K562 (cell line): ENCODE measurements around the gene DPP10. TPM values are rescaled to one million over a fixed set of nuclear protein-coding genes. Genes with fewer than 3 reads are reported as not detected.

ENCODE experiments used
- ATAC-seq: fragments of 200-7000 bp; cut with Tn5 transposase; 3 replicates; pipeline ENCODE4 v1.9.1; 2020; ENCODE audit warnings: moderate library complexity
- BruUV-seq: library from RNA; stranded (reverse); fragments of 400-500 nt; replicated peaks from 2 replicates; lab custom pipeline; 2021; lab: Mats Ljungman, UMichigan
- CTCF ChIA-PET: fragments of 300-600 bp; formaldehyde crosslinking; extraction: SDS; loops from one replicate; lab custom pipeline; 2021; ENCODE audit warnings: low intra/inter-chr PET ratio; lab: Yijun Ruan, JAX
- POLR2A ChIA-PET: fragments of 300-600, 350-650 bp; sonication (Branson Sonifier 250); formaldehyde crosslinking; extraction: SDS; loops from one replicate; lab custom pipeline; 2021; ENCODE audit warnings: antibody characterized with exemption, inconsistent platforms; lab: Yijun Ruan, JAX
- DNase-seq, 4 experiments: peaks; one replicate each; pipeline versions ENCODE4 v3.0.0 to v3.0.0-alpha.2; 2011 to 2018; ENCODE audit warnings: low spot score in 3 of 4, mixed read lengths in 3 of 4; ENCODE audit errors: extremely low read depth in 1 of 4
- FAIRE-seq: peaks from 2 replicates; lab custom pipeline; 2011; peaks lifted over from hg19 to GRCh38; lab: Jason Lieb, UNC
- H2AFZ ChIP-seq: 2 replicates; pipeline ENCODE4 v1.6.0; 2011; ENCODE audit warnings: low read depth, low read length, control low read depth, inconsistent platforms
- H3K27ac ChIP-seq: fragments of 200-600 bp; 3 replicates; pipeline ENCODE4 v1.8.0; 2011; ENCODE audit warnings: low read depth, mild to moderate bottlenecking, control low read depth, inconsistent platforms, low read length, moderate library complexity, mixed read lengths; ENCODE audit errors: extremely low read depth
- H3K27me3 ChIP-seq, 2 experiments: fragments of 300-600 bp in 1 of 2; 2 replicates in 1 of 2; 3 replicates in 1 of 2; pipeline versions ENCODE4 v1.6.0 to v1.8.0; 2011; ENCODE audit warnings: inconsistent platforms in 2 of 2, low read length in 2 of 2, mild to moderate bottlenecking in 1 of 2, mixed read lengths in 1 of 2, moderate library complexity in 1 of 2; ENCODE audit not compliant: control insufficient read depth in 2 of 2, insufficient read depth in 2 of 2
- H3K36me3 ChIP-seq: fragments of 300-600 bp; 3 replicates; pipeline ENCODE4 v1.8.0; 2011; ENCODE audit warnings: mild to moderate bottlenecking, low read length, inconsistent platforms; ENCODE audit not compliant: control insufficient read depth, insufficient read depth
- H3K4me1 ChIP-seq, 2 experiments: fragments of 200-600 bp in 1 of 2; replicated peaks in 1 of 2; 2 replicates in 1 of 2; 3 replicates in 1 of 2; pipeline versions ENCODE4 v1.5.1 to v1.8.0; 2011; ENCODE audit warnings: inconsistent platforms in 2 of 2, low read length in 2 of 2, mild to moderate bottlenecking in 1 of 2, mixed read lengths in 1 of 2, moderate library complexity in 1 of 2; ENCODE audit not compliant: control insufficient read depth in 2 of 2, insufficient read depth in 2 of 2
- H3K4me2 ChIP-seq: 2 replicates; pipeline ENCODE4 v1.6.1; 2011; ENCODE audit warnings: low read length, control low read depth, inconsistent platforms, mixed read lengths; ENCODE audit not compliant: insufficient read depth
- H3K4me3 ChIP-seq: fragments of 200-600 bp; sonication (generic), shearing (Covaris generic); 2 replicates; pipeline ENCODE4 v1.5.1; 2016; ENCODE audit warnings: control low read depth, inconsistent platforms
- H3K79me2 ChIP-seq: fragments of 200-600 bp; 3 replicates; pipeline ENCODE4 v1.8.0; 2011; ENCODE audit warnings: low read length, inconsistent platforms; ENCODE audit not compliant: control insufficient read depth, insufficient read depth
- H3K9ac ChIP-seq, 2 experiments: 2 replicates each; pipeline versions ENCODE4 v1.6.0 to v1.6.1; 2011; ENCODE audit warnings: low read depth in 2 of 2, low read length in 2 of 2, control low read depth in 1 of 2, inconsistent platforms in 1 of 2, mild to moderate bottlenecking in 1 of 2, mixed read lengths in 1 of 2; ENCODE audit not compliant: insufficient read depth in 1 of 2
- H3K9me1 ChIP-seq: one replicate; pipeline ENCODE4 v1.6.0; 2011; ENCODE audit warnings: inconsistent platforms, mild to moderate bottlenecking, low read length, moderate library complexity; ENCODE audit not compliant: control insufficient read depth, insufficient read depth
- H3K9me3 ChIP-seq: replicated peaks from 2 replicates; pipeline ENCODE4 v1.5.1; 2011; ENCODE audit warnings: low read depth, low read length, inconsistent platforms; ENCODE audit not compliant: control insufficient read depth, insufficient read depth
- H4K20me1 ChIP-seq: replicated peaks from 2 replicates; pipeline ENCODE4 v1.6.1; 2011; ENCODE audit warnings: low read length, inconsistent platforms, mixed read lengths; ENCODE audit not compliant: control insufficient read depth, insufficient read depth
- ARHGAP35 ChIP-seq: fragments of 450-650 bp; IDR thresholded peaks from 2 replicates; pipeline ENCODE4 v1.6.1; 2018; ENCODE audit not compliant: partially characterized antibody
- CTCFL ChIP-seq: IDR thresholded peaks from 2 replicates; pipeline ENCODE4 v1.6.1; 2011; ENCODE audit warnings: borderline replicate concordance, low read depth, mild to moderate bottlenecking, moderate library complexity, low read length; ENCODE audit not compliant: insufficient read depth, poor library complexity, severe bottlenecking
- FUS ChIP-seq: fragments of 200-400 bp; formaldehyde crosslinking; optimal IDR thresholded peaks from 2 replicates; pipeline ENCODE3; 2017; ENCODE audit warnings: low read depth, low read length
- HES1 ChIP-seq: fragments of 450-650 bp; IDR thresholded peaks from 2 replicates; pipeline ENCODE4 v1.6.1; 2016; ENCODE audit warnings: low read depth, mild to moderate bottlenecking, moderate library complexity
- HNRNPK ChIP-seq: fragments of 200-400 bp; formaldehyde crosslinking; IDR thresholded peaks from one replicate; pipeline ENCODE4 v1.6.1; 2018; ENCODE audit warnings: mild to moderate bottlenecking, low read depth, low read length; ENCODE audit not compliant: poor library complexity, severe bottlenecking
- KAT8 ChIP-seq: fragments of 450-650 bp; IDR thresholded peaks from 2 replicates; pipeline ENCODE4 v1.6.1; 2016; ENCODE audit warnings: low read depth, mild to moderate bottlenecking
- KLF16 ChIP-seq: IDR thresholded peaks from 2 replicates; pipeline ENCODE4 v1.6.1; 2016; ENCODE audit warnings: antibody characterized with exemption
- MEF2A ChIP-seq: IDR thresholded peaks from 2 replicates; pipeline ENCODE4 v1.6.1; 2011; ENCODE audit warnings: low read depth, mild to moderate bottlenecking, low read length, moderate library complexity; ENCODE audit not compliant: control insufficient read depth
- NUFIP1 ChIP-seq: fragments of 450-650 bp; IDR thresholded peaks from 2 replicates; pipeline ENCODE4 v1.6.1; 2018; ENCODE audit not compliant: partially characterized antibody
- SMARCC2 ChIP-seq: fragments of 450-650 bp; IDR thresholded peaks from 2 replicates; pipeline ENCODE4 v1.6.1; 2017; ENCODE audit warnings: antibody characterized with exemption, moderate library complexity, mild to moderate bottlenecking, low read depth
- SNIP1 ChIP-seq: fragments of 450-650 bp; IDR thresholded peaks from 2 replicates; pipeline ENCODE4 v1.7.1; 2017; ENCODE audit warnings: low read depth, mild to moderate bottlenecking
- STAG1 ChIP-seq: sonication (generic); formaldehyde crosslinking; IDR thresholded peaks from 2 replicates; pipeline ENCODE4 v1.5.0; 2020; ENCODE audit warnings: missing genetic modification reagents, borderline replicate concordance
- TAF15 ChIP-seq: fragments of 200-400 bp; formaldehyde crosslinking; IDR thresholded peaks from 2 replicates; pipeline ENCODE4 v1.6.1; 2017; ENCODE audit warnings: mild to moderate bottlenecking, low read depth, low read length, moderate library complexity
- TRIM28 ChIP-seq: fragments of 450-650 bp; IDR thresholded peaks from 2 replicates; pipeline ENCODE4 v1.6.1; 2017
- YY1 ChIP-seq, 3 experiments: IDR thresholded peaks; 2 replicates each; pipeline ENCODE4 v1.6.1; 2011; ENCODE audit warnings: low read length in 2 of 3, mild to moderate bottlenecking in 2 of 3, moderate library complexity in 2 of 3, borderline replicate concordance in 1 of 3, control low read depth in 1 of 3, low read depth in 1 of 3; ENCODE audit not compliant: insufficient read depth in 3 of 3, insufficient replicate concordance in 2 of 3, control insufficient read depth in 1 of 3, insufficient read length in 1 of 3; ENCODE audit errors: extremely low read depth in 1 of 3
- ZBTB7A ChIP-seq: IDR thresholded peaks from 2 replicates; pipeline ENCODE4 v1.6.1; 2011; ENCODE audit warnings: low read depth, mild to moderate bottlenecking, low read length, moderate library complexity, borderline replicate concordance; ENCODE audit not compliant: control insufficient read depth
- ZNF134 ChIP-seq: fragments of 250-450 bp; sonication (Bioruptor Pico); conservative IDR thresholded peaks from 2 replicates; pipeline ENCODE4 v1.4.0; 2020
- ZNF408 ChIP-seq: fragments of 250-450 bp; sonication (Bioruptor Pico); IDR thresholded peaks from 2 replicates; pipeline ENCODE4 v1.4.0; 2020; ENCODE audit warnings: low read depth, mild to moderate bottlenecking, moderate library complexity
- WGBS: fragments of 100-300 bp; shearing (Covaris generic); methylation state at CpG from one replicate; pipeline ENCODE4 v1.1.6; 2016; ENCODE audit warnings: low coverage, mixed read lengths; ENCODE audit not compliant: insufficient coverage; ENCODE audit errors: missing lambda C conversion rate; 5-methylcytosine and 5-hydroxymethylcytosine counted together
- in situ Hi-C: fragments of 300-500 bp; cut with MboI; formaldehyde crosslinking; loops from 4 replicates; pipeline ENCODE4 v1.15.0; 2018; ENCODE audit warnings: inconsistent platforms, mixed read lengths
- intact Hi-C: fragments of 100-400 bp; cut with micrococcal nuclease; formaldehyde crosslinking; loops from 2 replicates; pipeline ENCODE4 v1.14.2; 2022
- polyA plus RNA-seq, 8 experiments: library from polyadenylated mRNA; depleted of rRNA in 4 of 8; stranded (reverse) in 5 of 8; unstranded in 3 of 8; fragments of >200 nt; fragmentation: Nextera tagmentation in 2 of 8; fragmentation: Illumina TruSeq in 1 of 8; extraction: Ambion mirVana in 2 of 8; extraction: Trizol in 1 of 8; gene quantifications; 2 replicates each; pipeline versions ENCODE4 v1.2.1 to v1.2.3, GENCODE V29; 2011 to 2014; ENCODE audit warnings: inconsistent platforms in 1 of 8, missing spikeins in 1 of 8
- total RNA-seq, 7 experiments: library from RNA; depleted of rRNA in 6 of 7; stranded (reverse); fragments of >200 nt in 6 of 7; fragmentation: Illumina TruSeq in 2 of 7; extraction: Trizol in 2 of 7; gene quantifications; 2 replicates each; pipeline versions ENCODE4 v1.2.1 to v1.2.3, GENCODE V29; 2011 to 2021; ENCODE audit warnings: low replicate concordance in 1 of 7
- TF ChIP-seq, protein P1 (sequence below): fragments of 250-450 bp; sonication (Bioruptor Pico); IDR thresholded peaks from 2 replicates; pipeline ENCODE4 v1.4.0; 2020; ENCODE audit warnings: mild to moderate bottlenecking, moderate library complexity

The DPP10 gene
- total and polyA plus RNA-seq, 9 of the 15 experiments (the other 6 are each of a cell fraction or from before 2014, with no cell fraction given) = not detected

- WGBS = 4% methylated on average over 2 of the region's 2 CpGs
- H3K27me3 ChIP-seq = no peaks in the 10 kb centered on the region
- no peak overlapping the region for H2AFZ ChIP-seq
- H4K20me1 ChIP-seq = no peaks in the 10 kb centered on the region
- ATAC-seq (no peak), DNase-seq (no peak), FAIRE-seq (no peak)
- BruUV-seq = no TSS peak
- H3K4me2 ChIP-seq = no peak overlapping the region
- intact Hi-C loops = no loop called here
- no peak overlapping the region for H3K4me3 ChIP-seq
- H3K36me3 ChIP-seq = no peaks in the 10 kb centered on the region
- H3K27ac ChIP-seq = no peak overlapping the region
- H3K9ac ChIP-seq = no peak overlapping the region
- no peaks in the 10 kb centered on the region for H3K9me3 ChIP-seq
- H3K4me1 ChIP-seq = no peaks in the 10 kb centered on the region
- ChIA-PET POLR2A (no interaction called here), CTCF (no interaction called here)
- in situ Hi-C loops = no loop called here
- no peak for TF ChIP-seq ZNF408 (CRISPR knock-in tag)
- no peak for TF ChIP-seq TAF15
- TF ChIP-seq ZBTB7A = no peak
- TF ChIP-seq YY1 (IDR thresholded peaks at IDR 0.05; ENCODE audit: borderline replicate concordance in 1 of 3, control insufficient read depth in 1 of 3, extremely low read depth in 1 of 3, insufficient read depth in 3 of 3, insufficient read length in 1 of 3, insufficient replicate concordance in 2 of 3, low read depth in 1 of 3, low read length in 2 of 3) = no peak
- TF ChIP-seq SMARCC2 = no peak
- no peak for TF ChIP-seq SNIP1
- TF ChIP-seq HNRNPK = no peak
- TF ChIP-seq KAT8 = no peak
- TF ChIP-seq ARHGAP35 = no peak
- no peak for TF ChIP-seq ZNF134
- TF ChIP-seq CTCFL = no peak
- TF ChIP-seq HES1 = no peak
- TF ChIP-seq FUS = no peak
- TF ChIP-seq STAG1 (CRISPR knock-in tag) = no peak
- no peak for TF ChIP-seq KLF16
- TF ChIP-seq, protein P1, sequence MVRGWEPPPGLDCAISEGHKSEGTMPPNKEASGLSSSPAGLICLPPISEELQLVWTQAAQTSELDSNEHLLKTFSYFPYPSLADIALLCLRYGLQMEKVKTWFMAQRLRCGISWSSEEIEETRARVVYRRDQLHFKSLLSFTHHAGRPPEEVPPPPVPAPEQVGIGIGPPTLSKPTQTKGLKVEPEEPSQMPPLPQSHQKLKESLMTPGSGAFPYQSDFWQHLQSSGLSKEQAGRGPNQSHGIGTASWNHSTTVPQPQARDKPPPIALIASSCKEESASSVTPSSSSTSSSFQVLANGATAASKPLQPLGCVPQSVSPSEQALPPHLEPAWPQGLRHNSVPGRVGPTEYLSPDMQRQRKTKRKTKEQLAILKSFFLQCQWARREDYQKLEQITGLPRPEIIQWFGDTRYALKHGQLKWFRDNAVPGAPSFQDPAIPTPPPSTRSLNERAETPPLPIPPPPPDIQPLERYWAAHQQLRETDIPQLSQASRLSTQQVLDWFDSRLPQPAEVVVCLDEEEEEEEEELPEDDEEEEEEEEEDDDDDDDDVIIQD = no peak
- TF ChIP-seq TRIM28 = no peak
- no peak for TF ChIP-seq MEF2A
- TF ChIP-seq NUFIP1 = no peak
- H3K79me2 ChIP-seq = no peaks in the 10 kb centered on the region
- H3K9me1 ChIP-seq = no peaks in the 10 kb centered on the region
Measured at GRCh38 chr2:114545052-114545451, 102.6 kb downstream of the DPP10 start.
